ENCODE measurements around the gene PRKCH. TPM values are rescaled to one million over a fixed set of nuclear protein-coding genes. Genes with fewer than 3 reads are reported as not detected.

PRKCH gene
- total and polyA plus RNA-seq, 9 of the 15 experiments (the other 6 are each of a cell fraction or from before 2014, with no cell fraction given), result 0.61 to 4.4 (median 4.0) TPM

- Histone ChIP-seq H3K27ac (ENCODE audit: extremely low read depth, low read depth, low read length) (no peak overlapping the region), H4K20me1 (replicated peaks; ENCODE audit: control insufficient read depth, insufficient read depth, low read length) (no peaks in the 10 kb centered on the region; the same call in 1 of the 2 replicates), H3K36me3 (ENCODE audit: control insufficient read depth, insufficient read depth, low read length) (no peaks in the 10 kb centered on the region), H3K9me3 (replicated peaks; ENCODE audit: control insufficient read depth, insufficient read depth, low read depth, low read length) (no peaks in the 10 kb centered on the region), H3K4me1 (replicated peaks in 1 of 2; ENCODE audit: control insufficient read depth in 2 of 2, insufficient read depth in 2 of 2, low read length in 2 of 2) (peaks cover 4 to 19% of the 10 kb centered on the region in 2 experiments; a peak in 4 of 5 replicates), H3K79me2 (ENCODE audit: control insufficient read depth, insufficient read depth, low read length) (no peaks in the 10 kb centered on the region), H3K27me3 (ENCODE audit: control insufficient read depth in 2 of 2, insufficient read depth in 2 of 2, low read length in 2 of 2) (no peaks in the 10 kb centered on the region), H3K4me2 (ENCODE audit: insufficient read depth, low read length) (no peak overlapping the region), H3K9me1 (ENCODE audit: control insufficient read depth, insufficient read depth, low read length) (no peaks in the 10 kb centered on the region), H3K9ac (ENCODE audit: insufficient read depth in 1 of 2, low read depth in 2 of 2, low read length in 2 of 2) (no peak overlapping the region), H3K4me3 (no peak overlapping the region), H2AFZ (ENCODE audit: low read depth, low read length) (no peak overlapping the region)
- ATAC-seq, result no peak
- no peak for FAIRE-seq
- no peak for TF ChIP-seq EP400 (IDR thresholded peaks at IDR 0.05)
- no peak for TF ChIP-seq U2AF2 (optimal IDR thresholded peaks at IDR 0.05; ENCODE audit: low read depth, low read length)
- TF ChIP-seq ATF3 (IDR thresholded peaks at IDR 0.05), result no peak
- no peak for TF ChIP-seq ATF3 (CRISPR knock-in tag; conservative IDR thresholded peaks at IDR 0.05)
- no peak for TF ChIP-seq MTA1 (IDR thresholded peaks at IDR 0.05; ENCODE audit: borderline replicate concordance)
- no peak for TF ChIP-seq ZNF12 (CRISPR knock-in tag; IDR thresholded peaks at IDR 0.05)
- no peak for TF ChIP-seq SAFB (IDR thresholded peaks at IDR 0.05; ENCODE audit: borderline replicate concordance, low read depth, low read length)
- no peak for TF ChIP-seq ZNF184 (CRISPR knock-in tag; IDR thresholded peaks at IDR 0.05)
- TF ChIP-seq JUNB (CRISPR knock-in tag; conservative IDR thresholded peaks at IDR 0.05), result no peak
- TF ChIP-seq ZNF644 (tag; IDR thresholded peaks at IDR 0.05; ENCODE audit: low read depth), result no peak
- TF ChIP-seq MBD2 (IDR thresholded peaks at IDR 0.05; ENCODE audit: borderline replicate concordance, low read depth), result no peak
- TF ChIP-seq SUPT5H (IDR thresholded peaks at IDR 0.05), result no peak
- no peak for TF ChIP-seq MAX (CRISPR knock-in tag; IDR thresholded peaks at IDR 0.05)
- no peak for TF ChIP-seq GABPB1 (CRISPR knock-in tag; IDR thresholded peaks at IDR 0.05)
- no peak for TF ChIP-seq CCNT2 (IDR thresholded peaks at IDR 0.05; ENCODE audit: borderline replicate concordance, extremely low read depth, insufficient read length, low read depth, low read length)
- no peak for TF ChIP-seq CGGBP1 (CRISPR knock-in tag; IDR thresholded peaks at IDR 0.05)
- no peak for TF ChIP-seq ZNF165 (CRISPR knock-in tag; IDR thresholded peaks at IDR 0.05; ENCODE audit: borderline replicate concordance)
- TF ChIP-seq ELF4 (CRISPR knock-in tag; IDR thresholded peaks at IDR 0.05), result no peak
- no peak for TF ChIP-seq ZKSCAN1 (IDR thresholded peaks at IDR 0.05; ENCODE audit: low read depth, low read length)
- ChIA-PET CTCF (ENCODE audit: low intra/inter-chr PET ratio) (no interaction called here), POLR2A (no interaction called here)
- no TSS peak for BruUV-seq (replicated peaks)
- intact Hi-C loops (cut with micrococcal nuclease) (no loop called here), in situ Hi-C loops (cut with MboI) (loop anchor here (5.0 to 10.0 kb wide), 2 partner anchors 378 to 666 kb away; no protein-coding TSS in a partner anchor)
- DNase-seq (ENCODE audit: extremely low read depth in 1 of 4, low spot score in 3 of 4), result no peak
- 38% methylated on average over 6 of the region's 6 CpGs for WGBS (ENCODE audit: insufficient coverage, low coverage, missing lambda C conversion rate)
These were observed 137.8 kb downstream of the PRKCH start for GRCh38 chr14:61459229-61459628.
